GM19239 (cell line): ENCODE results near the gene CCDC136.

Source experiments
- DNase-seq: peaks from one replicate; pipeline ENCODE4 v3.0.0; 2011; ENCODE audit warnings: low spot score; ENCODE audit not compliant: insufficient read length
- FAIRE-seq: peaks from 2 replicates; lab custom pipeline; 2011; peaks lifted over from hg19 to GRCh38; lab: Jason Lieb, UNC

The CCDC136 gene

GRCh38 chr7:128841921-128842673 lies 50.3 kb downstream of the CCDC136 start:
- peak; percentile 90 for DNase-seq

GRCh38 chr7:128842674-128843641 lies 51.2 kb downstream of the CCDC136 start:
- FAIRE-seq (no peak), DNase-seq (no peak)

More at GRCh38 chr7:128841921-128842673, 50.3 kb downstream of the CCDC136 start:
- FAIRE-seq = no peak

- FAIRE-seq (no peak), DNase-seq (no peak)
These were observed 52.3 kb downstream of the CCDC136 start for GRCh38 chr7:128843938-128844621.

GRCh38 chr7:128844777-128845311 lies 53.1 kb downstream of the CCDC136 start:
- no peak for DNase-seq
- FAIRE-seq = no peak

- no peak for DNase-seq
- FAIRE-seq = no peak
These were observed 53.7 kb downstream of the CCDC136 start for GRCh38 chr7:128845475-128845874.

- no peak for FAIRE-seq
- no peak for DNase-seq
These were observed 54.2 kb downstream of the CCDC136 start for GRCh38 chr7:128845987-128846386.

- DNase-seq (no peak), FAIRE-seq (no peak)
These were observed 55.1 kb downstream of the CCDC136 start for GRCh38 chr7:128846781-128847444.

- no peak for FAIRE-seq
- DNase-seq = no peak
These were observed 56.0 kb downstream of the CCDC136 start for GRCh38 chr7:128847721-128848211.

- DNase-seq (no peak), FAIRE-seq (no peak)
These were observed 56.8 kb downstream of the CCDC136 start for GRCh38 chr7:128848289-128849155.

GRCh38 chr7:128849156-128849515 lies 57.4 kb downstream of the CCDC136 start:
- FAIRE-seq (no peak), DNase-seq (no peak)

GRCh38 chr7:128849804-128850490 lies 58.2 kb downstream of the CCDC136 start:
- FAIRE-seq = no peak
- no peak for DNase-seq

GRCh38 chr7:128852537-128853254 lies 60.9 kb downstream of the CCDC136 start:
- FAIRE-seq (no peak), DNase-seq (no peak)

GRCh38 chr7:128853799-128854198 lies 62.0 kb downstream of the CCDC136 start:
- DNase-seq = no peak
- no peak for FAIRE-seq

- FAIRE-seq (no peak), DNase-seq (no peak)
These were observed 62.6 kb downstream of the CCDC136 start for GRCh38 chr7:128854396-128854795.

- no peak for FAIRE-seq
These were observed 63.8 kb downstream of the CCDC136 start for GRCh38 chr7:128855559-128855958.

GRCh38 chr7:128856001-128856718 lies 64.4 kb downstream of the CCDC136 start:
- DNase-seq (no peak), FAIRE-seq (no peak)

More at GRCh38 chr7:128855559-128855958, 63.8 kb downstream of the CCDC136 start:
- DNase-seq = no peak
